Measurements from ENCODE around the gene PAPSS2. TPM values are rescaled to one million over a fixed set of nuclear protein-coding genes. Genes with fewer than 3 reads are reported as not detected.

The PAPSS2 gene
- total and polyA plus RNA-seq, 9 donors = 5.8 to 14.5 (median 10.4) TPM

DNA sequence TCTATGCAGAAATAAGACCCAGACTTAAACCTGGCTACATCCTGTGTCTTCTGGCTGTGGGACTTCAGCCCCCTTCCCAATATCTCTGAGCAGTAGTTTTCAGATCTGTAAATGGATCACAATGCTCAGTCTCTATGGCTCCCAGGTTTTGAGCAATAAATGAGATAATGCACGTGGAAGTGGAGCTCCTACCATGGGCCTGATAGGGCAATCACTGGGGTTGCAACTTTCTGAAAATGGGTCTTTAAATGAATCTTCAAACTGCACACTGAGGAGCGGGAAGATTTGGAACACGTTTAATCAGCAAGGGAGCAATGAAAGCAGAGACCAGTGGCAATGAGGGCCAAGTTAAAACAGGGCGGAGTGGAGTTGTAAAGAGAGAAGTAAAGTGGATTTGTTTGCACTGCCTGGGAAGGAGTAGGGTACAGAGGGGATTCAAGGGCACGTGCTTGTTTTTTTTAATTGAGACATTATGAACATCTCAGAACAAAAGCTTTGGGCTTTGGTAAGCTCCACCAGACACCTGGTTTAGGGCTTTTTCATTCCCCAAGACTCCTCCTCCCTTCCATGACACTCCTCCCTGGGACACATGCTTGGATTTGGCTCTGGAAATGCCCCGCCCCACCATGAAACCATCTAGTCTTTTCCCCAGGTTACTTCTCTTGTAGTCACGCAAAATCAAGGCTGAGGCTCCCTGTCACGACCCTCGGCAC lies 42.7 kb downstream of the PAPSS2 start:
- no peaks in the 10 kb centered on the region for H3K9me3 ChIP-seq (replicated peaks; ENCODE audit: control insufficient read depth, low read depth, low read length)
- DNase-seq = peak; percentile 46
- WGBS (ENCODE audit: insufficient coverage) = 67% methylated on average over 8 of the region's 9 CpGs
- H3K36me3 ChIP-seq (ENCODE audit: control insufficient read depth, insufficient read depth, low read length) = no peaks in the 10 kb centered on the region
- peaks cover 2% of the 10 kb centered on the region for H3K4me1 ChIP-seq (ENCODE audit: control insufficient read depth, insufficient read depth, low read length)
- H3K27ac ChIP-seq (ENCODE audit: low read length) = no peak overlapping the region
- H3K4me3 ChIP-seq (ENCODE audit: low read length) = no peak overlapping the region
- no peaks in the 10 kb centered on the region for H3K27me3 ChIP-seq (ENCODE audit: control insufficient read depth, insufficient read depth, low read length)

DNA sequence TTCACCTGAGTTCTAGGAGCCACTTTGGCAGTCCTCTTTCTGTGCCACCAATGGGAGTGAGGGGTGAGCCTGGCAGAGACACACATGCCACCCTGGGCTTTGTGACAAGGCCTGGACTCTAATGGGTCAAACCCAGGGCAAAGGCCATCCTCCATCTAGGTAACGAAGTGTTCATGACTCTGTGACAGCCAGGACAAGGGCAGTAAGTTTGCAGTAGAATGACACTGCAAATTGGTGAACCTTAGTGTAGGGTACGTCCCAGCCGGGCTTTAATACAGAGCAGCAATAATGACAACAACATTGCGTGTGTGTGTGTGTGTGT lies 43.3 kb downstream of the PAPSS2 start:
- Histone ChIP-seq H3K27ac (ENCODE audit: low read length) (no peak overlapping the region), H3K36me3 (ENCODE audit: control insufficient read depth, insufficient read depth, low read length) (no peaks in the 10 kb centered on the region), H3K4me3 (ENCODE audit: low read length) (no peak overlapping the region), H3K9me3 (replicated peaks; ENCODE audit: control insufficient read depth, low read depth, low read length) (no peaks in the 10 kb centered on the region), H3K4me1 (ENCODE audit: control insufficient read depth, insufficient read depth, low read length) (peaks cover 2% of the 10 kb centered on the region), H3K27me3 (ENCODE audit: control insufficient read depth, insufficient read depth, low read length) (no peaks in the 10 kb centered on the region)
- WGBS (ENCODE audit: insufficient coverage) = 100% methylated on average over 1 of the region's 4 CpGs
- no peak for DNase-seq

DNA sequence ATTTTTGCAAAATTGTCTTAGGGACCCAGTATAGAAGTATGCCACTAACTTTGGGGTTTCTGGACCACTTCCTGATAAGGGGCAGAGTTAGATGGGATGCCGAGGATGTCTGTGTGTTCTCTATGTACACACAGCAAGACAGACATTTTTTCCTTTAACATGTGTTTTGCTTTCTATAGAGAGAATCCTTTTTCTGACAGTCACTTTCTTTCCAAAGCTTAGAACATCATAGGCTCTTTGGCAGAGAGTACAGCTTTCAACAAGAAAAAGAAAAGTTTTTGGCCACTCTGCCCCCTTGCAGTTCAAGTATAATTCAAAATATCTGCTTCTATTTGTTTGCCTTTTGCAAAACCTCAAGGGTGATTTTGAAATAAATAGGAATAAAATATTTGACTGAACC lies 44.1 kb downstream of the PAPSS2 start:
- Histone ChIP-seq H3K9me3 (replicated peaks; ENCODE audit: control insufficient read depth, low read depth, low read length) (no peaks in the 10 kb centered on the region), H3K27ac (ENCODE audit: low read length) (no peak overlapping the region), H3K4me3 (ENCODE audit: low read length) (no peak overlapping the region), H3K4me1 (ENCODE audit: control insufficient read depth, insufficient read depth, low read length) (peaks cover 2% of the 10 kb centered on the region), H3K27me3 (ENCODE audit: control insufficient read depth, insufficient read depth, low read length) (no peaks in the 10 kb centered on the region), H3K36me3 (ENCODE audit: control insufficient read depth, insufficient read depth, low read length) (no peaks in the 10 kb centered on the region)
- WGBS (ENCODE audit: insufficient coverage) = no CpG with 5 or more reads among the region's 1 CpG
- DNase-seq = peak; percentile 80

DNA sequence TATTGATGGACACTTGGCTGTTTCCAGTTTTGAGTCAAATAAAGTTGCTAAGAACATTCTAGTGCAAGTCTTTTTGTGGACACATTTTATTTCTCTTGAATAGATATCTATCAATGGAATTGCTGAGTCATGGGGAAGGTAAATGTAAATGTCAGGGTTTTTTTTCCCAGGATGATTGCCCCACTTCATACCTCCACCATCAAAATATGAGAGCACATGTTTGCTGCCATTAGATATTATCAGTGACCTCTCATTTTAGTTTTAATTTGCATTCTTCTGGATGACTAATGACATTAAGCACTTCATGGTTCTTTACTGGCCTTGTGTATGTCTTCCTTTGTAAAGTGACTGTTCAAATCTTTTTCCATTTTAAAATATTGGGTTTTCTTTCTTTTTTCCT lies 45.7 kb downstream of the PAPSS2 start:
- Histone ChIP-seq H3K4me1 (ENCODE audit: control insufficient read depth, insufficient read depth, low read length) (peaks cover 2% of the 10 kb centered on the region), H3K36me3 (ENCODE audit: control insufficient read depth, insufficient read depth, low read length) (no peaks in the 10 kb centered on the region), H3K27me3 (ENCODE audit: control insufficient read depth, insufficient read depth, low read length) (no peaks in the 10 kb centered on the region), H3K9me3 (replicated peaks; ENCODE audit: control insufficient read depth, low read depth, low read length) (no peaks in the 10 kb centered on the region), H3K27ac (ENCODE audit: low read length) (no peak overlapping the region), H3K4me3 (ENCODE audit: low read length) (no peak overlapping the region)
- DNase-seq = no peak

DNA sequence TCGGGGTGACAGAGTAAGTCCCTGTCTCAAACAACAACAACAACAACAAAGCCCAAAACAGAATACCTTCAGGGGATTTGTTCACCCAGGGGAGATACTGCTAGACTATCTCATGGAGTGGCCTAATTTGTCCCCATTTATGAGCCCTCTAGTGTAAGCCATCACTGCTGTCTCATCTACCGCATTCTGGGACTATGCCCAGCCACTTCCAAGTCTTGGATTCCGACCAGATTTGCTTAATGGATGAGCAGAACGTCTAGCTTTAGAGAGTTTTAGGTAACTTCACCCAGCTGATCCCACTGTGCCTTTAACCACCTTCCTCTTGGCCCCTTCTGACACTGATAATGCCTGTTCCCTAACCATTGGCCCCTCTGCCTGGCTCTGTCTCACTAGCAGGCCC lies 47.1 kb downstream of the PAPSS2 start:
- no peak for DNase-seq
- H3K9me3 ChIP-seq (replicated peaks; ENCODE audit: control insufficient read depth, low read depth, low read length) = no peaks in the 10 kb centered on the region
- peaks cover 2% of the 10 kb centered on the region for H3K4me1 ChIP-seq (ENCODE audit: control insufficient read depth, insufficient read depth, low read length)
- H3K4me3 ChIP-seq (ENCODE audit: low read length) = no peak overlapping the region
- no peaks in the 10 kb centered on the region for H3K27me3 ChIP-seq (ENCODE audit: control insufficient read depth, insufficient read depth, low read length)
- 65% methylated on average over 3 of the region's 4 CpGs for WGBS (ENCODE audit: insufficient coverage)
- no peak overlapping the region for H3K27ac ChIP-seq (ENCODE audit: low read length)
- no peaks in the 10 kb centered on the region for H3K36me3 ChIP-seq (ENCODE audit: control insufficient read depth, insufficient read depth, low read length)

DNA sequence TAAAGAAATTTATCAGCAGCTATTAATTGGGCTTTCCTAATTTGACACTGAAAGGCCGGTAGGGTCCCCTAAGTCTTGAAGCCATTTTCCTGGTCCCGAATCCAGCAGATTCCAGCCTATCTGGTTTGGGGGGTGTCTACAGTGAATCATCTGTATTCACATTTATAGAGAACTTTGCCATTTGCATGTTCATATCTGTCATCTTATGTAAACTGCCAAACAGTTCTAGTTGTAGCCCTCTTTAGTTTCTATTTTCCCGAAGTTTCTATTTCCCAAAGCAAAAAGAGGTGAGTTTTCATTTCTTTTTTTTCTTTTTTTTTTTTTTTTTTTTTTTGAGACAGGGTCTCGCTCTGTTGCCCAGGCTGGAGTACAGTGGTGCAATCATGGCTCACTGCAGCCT lies 47.6 kb downstream of the PAPSS2 start:
- Histone ChIP-seq H3K4me1 (ENCODE audit: control insufficient read depth, insufficient read depth, low read length) (peaks cover 2% of the 10 kb centered on the region), H3K27me3 (ENCODE audit: control insufficient read depth, insufficient read depth, low read length) (no peaks in the 10 kb centered on the region), H3K27ac (ENCODE audit: low read length) (no peak overlapping the region), H3K4me3 (ENCODE audit: low read length) (no peak overlapping the region), H3K36me3 (ENCODE audit: control insufficient read depth, insufficient read depth, low read length) (no peaks in the 10 kb centered on the region), H3K9me3 (replicated peaks; ENCODE audit: control insufficient read depth, low read depth, low read length) (no peaks in the 10 kb centered on the region)
- no CpG with 5 or more reads among the region's 4 CpGs for WGBS (ENCODE audit: insufficient coverage)
- no peak for DNase-seq

DNA sequence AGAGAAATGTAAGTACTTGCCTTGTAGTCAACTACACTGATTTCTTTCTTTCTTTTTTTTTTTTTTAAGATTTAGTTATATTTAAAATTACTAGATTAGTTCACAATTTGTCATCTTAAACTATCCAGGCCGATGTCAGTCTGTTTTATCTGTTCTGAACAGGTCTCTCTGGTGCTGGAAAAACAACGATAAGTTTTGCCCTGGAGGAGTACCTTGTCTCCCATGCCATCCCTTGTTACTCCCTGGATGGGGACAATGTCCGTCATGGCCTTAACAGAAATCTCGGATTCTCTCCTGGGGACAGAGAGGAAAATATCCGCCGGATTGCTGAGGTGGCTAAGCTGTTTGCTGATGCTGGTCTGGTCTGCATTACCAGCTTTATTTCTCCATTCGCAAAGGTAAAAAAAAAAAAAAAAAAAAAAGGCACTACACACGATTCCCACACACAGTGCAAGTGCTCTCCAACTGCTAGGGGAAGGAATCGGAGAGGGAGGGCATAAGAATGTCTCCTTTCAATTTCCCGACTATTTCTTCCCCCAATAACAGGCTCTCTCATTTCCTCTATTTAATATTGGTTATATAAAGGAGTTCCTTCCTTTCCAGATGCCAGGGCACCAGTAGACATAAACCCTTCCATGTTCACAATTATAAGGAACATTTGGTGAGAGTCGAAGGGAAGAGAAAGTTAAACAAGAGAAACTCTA lies 53.4 kb downstream of the PAPSS2 start:
- Histone ChIP-seq H3K27ac (ENCODE audit: low read length) (no peak overlapping the region), H3K36me3 (ENCODE audit: control insufficient read depth, insufficient read depth, low read length) (peaks cover 3% of the 10 kb centered on the region), H3K9me3 (replicated peaks; ENCODE audit: control insufficient read depth, low read depth, low read length) (no peaks in the 10 kb centered on the region), H3K4me3 (ENCODE audit: low read length) (no peak overlapping the region), H3K27me3 (ENCODE audit: control insufficient read depth, insufficient read depth, low read length) (no peaks in the 10 kb centered on the region), H3K4me1 (ENCODE audit: control insufficient read depth, insufficient read depth, low read length) (peaks cover 2% of the 10 kb centered on the region)
- DNase-seq = no peak
- 83% methylated on average over 1 of the region's 11 CpGs for WGBS (ENCODE audit: insufficient coverage)

DNA sequence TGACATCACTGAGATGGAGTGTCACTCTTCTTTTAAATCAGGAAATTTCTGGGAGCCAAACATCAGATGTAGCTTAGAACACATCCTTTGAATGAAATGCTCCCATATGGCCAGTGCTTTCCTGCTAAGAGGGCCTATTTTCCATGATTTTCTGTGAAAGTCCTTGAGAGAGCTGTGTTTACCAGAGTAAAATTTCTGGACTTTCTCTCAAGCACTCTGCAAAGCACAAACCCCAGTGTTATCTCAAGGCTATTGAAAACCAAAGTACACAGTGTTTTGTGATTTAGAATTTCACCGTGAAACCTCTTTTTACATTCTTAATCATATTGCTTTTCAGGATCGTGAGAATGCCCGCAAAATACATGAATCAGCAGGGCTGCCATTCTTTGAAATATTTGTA lies 54.0 kb downstream of the PAPSS2 start:
- no peak for DNase-seq
- Histone ChIP-seq H3K4me3 (ENCODE audit: low read length) (no peak overlapping the region), H3K27ac (ENCODE audit: low read length) (no peak overlapping the region), H3K27me3 (ENCODE audit: control insufficient read depth, insufficient read depth, low read length) (no peaks in the 10 kb centered on the region), H3K36me3 (ENCODE audit: control insufficient read depth, insufficient read depth, low read length) (peaks cover 3% of the 10 kb centered on the region), H3K9me3 (replicated peaks; ENCODE audit: control insufficient read depth, low read depth, low read length) (no peaks in the 10 kb centered on the region), H3K4me1 (ENCODE audit: control insufficient read depth, insufficient read depth, low read length) (peaks cover 2% of the 10 kb centered on the region)
- no CpG with 5 or more reads among the region's 3 CpGs for WGBS (ENCODE audit: insufficient coverage)

DNA sequence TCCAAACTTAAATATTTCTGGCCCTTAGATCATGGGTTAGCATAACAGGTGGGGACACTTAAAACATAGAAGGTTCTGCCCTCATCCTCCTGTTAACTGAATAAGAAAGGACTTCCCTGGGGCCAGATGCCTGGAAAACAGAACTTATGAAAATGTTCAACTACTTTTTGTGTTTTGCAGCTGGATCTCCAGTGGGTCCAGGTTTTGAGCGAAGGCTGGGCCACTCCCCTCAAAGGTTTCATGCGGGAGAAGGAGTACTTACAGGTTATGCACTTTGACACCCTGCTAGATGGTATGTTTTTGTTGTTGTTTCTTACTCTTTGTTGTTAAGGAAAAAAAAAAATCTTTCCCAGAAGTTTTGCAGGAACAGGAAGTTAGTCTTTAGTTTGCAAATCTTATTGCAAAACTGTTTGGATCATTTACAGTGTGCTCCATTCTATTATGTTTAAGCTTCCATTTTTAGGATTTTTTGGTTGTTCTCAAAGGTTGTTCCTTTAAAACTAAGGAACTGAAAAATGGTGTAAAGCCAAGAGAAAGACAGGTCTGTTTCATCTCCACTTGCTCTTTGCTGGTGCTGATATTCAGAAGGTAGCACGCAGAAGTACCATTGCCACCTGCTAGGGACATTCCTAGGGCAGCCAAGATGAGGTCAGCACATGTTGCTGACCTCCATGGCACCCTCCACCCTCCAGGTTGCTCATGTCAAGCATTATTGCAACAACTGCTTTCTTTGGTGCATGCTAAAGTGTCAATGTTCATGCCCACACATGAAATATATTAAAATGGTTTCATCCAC lies 56.1 kb downstream of the PAPSS2 start:
- no peaks in the 10 kb centered on the region for H3K9me3 ChIP-seq (replicated peaks; ENCODE audit: control insufficient read depth, low read depth, low read length)
- H3K27me3 ChIP-seq (ENCODE audit: control insufficient read depth, insufficient read depth, low read length) = no peaks in the 10 kb centered on the region
- 93% methylated on average over 1 of the region's 3 CpGs for WGBS (ENCODE audit: insufficient coverage)
- H3K4me1 ChIP-seq (ENCODE audit: control insufficient read depth, insufficient read depth, low read length) = peaks cover 2% of the 10 kb centered on the region
- DNase-seq = peak; percentile 11
- no peak overlapping the region for H3K4me3 ChIP-seq (ENCODE audit: low read length)
- H3K36me3 ChIP-seq (ENCODE audit: control insufficient read depth, insufficient read depth, low read length) = peaks cover 3% of the 10 kb centered on the region
- no peak overlapping the region for H3K27ac ChIP-seq (ENCODE audit: low read length)

DNA sequence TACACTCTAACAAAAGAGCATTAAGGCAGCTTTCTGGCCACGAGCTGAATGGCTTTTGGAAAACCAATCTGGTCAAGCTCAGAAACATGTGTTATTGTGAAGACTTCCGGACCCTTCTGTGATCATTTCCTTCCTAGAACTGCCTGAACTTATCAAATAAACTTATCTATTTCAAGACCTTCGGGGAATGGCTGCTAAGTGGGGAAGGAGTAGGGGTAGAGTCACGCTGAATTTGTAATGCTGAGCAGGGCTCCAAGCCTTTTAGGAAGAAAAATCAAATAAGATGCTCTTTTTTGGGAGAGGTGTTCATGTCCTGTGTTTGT lies 56.6 kb downstream of the PAPSS2 start:
- Histone ChIP-seq H3K4me1 (ENCODE audit: control insufficient read depth, insufficient read depth, low read length) (peaks cover 2% of the 10 kb centered on the region), H3K27me3 (ENCODE audit: control insufficient read depth, insufficient read depth, low read length) (no peaks in the 10 kb centered on the region), H3K4me3 (ENCODE audit: low read length) (no peak overlapping the region), H3K9me3 (replicated peaks; ENCODE audit: control insufficient read depth, low read depth, low read length) (no peaks in the 10 kb centered on the region), H3K36me3 (ENCODE audit: control insufficient read depth, insufficient read depth, low read length) (peaks cover 3% of the 10 kb centered on the region), H3K27ac (ENCODE audit: low read length) (no peak overlapping the region)
- WGBS (ENCODE audit: insufficient coverage) = no CpG with 5 or more reads among the region's 4 CpGs
- no peak for DNase-seq

Measured in muscle of leg (tissue), 11 donors.